Fibroblast of skin of scalp (primary cell): Measurements from ENCODE around the gene FRAS1.
"Not testable (repeated sequence)": the region's sequence is repeated elsewhere in the genome, so short reads cannot be mapped to it uniquely, and the experiment has no call there.

Source experiments
- DNase-seq: peaks from one replicate; pipeline ENCODE4 v3.0.0-alpha.2; 2013

FRAS1 gene

DNA sequence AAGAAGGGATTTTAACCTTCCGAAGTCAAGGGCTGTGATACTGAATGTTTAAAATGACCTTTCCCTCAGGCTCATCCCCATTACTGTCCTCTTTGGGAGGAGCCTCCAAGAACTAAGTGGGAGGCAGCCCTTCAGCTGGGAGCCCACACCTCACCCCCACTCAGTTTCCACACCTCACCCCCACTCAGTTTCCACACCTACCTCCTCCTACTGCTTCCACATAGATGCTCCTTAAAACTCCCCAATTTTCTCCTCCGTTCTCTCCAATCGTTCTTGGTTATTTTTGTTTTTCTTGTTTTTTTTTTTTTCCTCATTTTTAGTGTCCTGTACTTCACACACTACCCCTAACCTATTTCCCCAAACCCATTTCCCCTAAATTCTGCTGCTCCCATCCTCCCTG, 462.8 kb downstream of the FRAS1 start:
- no peak for DNase-seq

DNA sequence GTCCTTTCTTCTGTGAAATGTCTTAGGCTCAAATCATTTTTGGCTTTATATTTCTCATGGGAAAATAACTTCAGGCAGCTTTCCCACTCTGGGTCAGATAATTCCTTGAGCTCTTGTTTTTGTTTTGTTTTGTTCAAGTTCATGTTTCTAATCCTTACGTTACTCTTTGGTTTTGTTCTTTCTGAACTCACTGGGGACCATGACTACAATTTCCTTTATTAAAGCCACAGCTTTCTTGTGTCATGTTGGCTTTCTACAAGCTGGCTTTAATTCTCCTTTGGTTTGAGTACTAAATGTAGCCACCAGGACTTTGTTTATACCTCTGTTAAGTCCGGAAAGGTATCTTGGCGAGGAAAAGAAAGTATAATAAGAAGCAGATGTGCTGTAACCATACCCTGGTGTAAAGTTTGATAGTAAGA, 463.7 kb downstream of the FRAS1 start:
- DNase-seq: peak; percentile 48

DNA sequence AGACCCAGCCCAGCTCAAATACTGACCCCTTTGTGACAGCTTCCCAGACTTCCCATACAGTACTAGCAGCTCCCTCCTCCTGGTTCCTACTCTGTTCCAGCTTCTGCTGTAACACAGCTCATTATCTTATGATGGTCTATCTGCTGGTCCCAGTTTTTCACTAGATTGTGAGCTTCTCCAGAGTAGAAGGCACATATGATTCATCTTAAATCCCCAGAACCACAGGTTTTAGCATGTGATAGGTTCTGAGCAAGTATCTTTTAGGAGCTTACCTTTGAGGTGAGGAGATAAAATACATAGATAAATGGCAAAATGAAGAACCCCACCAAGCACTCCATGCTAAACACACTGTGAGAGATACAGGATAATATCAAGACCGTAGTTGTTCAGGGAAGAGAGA, 466.9 kb downstream of the FRAS1 start:
- no peak for DNase-seq

DNA sequence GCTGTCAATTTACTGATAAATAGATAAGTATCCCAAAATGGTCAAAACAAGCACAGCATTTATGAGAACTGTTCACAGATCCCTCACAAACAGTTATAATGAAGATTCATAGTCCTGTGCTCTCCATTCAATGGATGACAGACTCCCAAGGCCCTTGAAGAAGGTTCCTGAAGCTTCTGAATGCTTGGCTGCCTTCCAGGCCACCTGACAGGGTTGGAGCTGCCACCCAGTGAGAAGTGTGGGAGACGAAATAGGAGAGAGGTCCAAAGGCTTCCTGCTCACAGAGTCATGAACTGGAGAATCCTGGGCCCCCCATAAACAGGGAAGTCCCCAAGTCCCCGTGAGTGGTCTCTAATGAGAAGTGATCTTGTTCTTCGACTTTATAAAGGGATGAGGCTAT, 468.4 kb downstream of the FRAS1 start:
- DNase-seq: no peak

DNA sequence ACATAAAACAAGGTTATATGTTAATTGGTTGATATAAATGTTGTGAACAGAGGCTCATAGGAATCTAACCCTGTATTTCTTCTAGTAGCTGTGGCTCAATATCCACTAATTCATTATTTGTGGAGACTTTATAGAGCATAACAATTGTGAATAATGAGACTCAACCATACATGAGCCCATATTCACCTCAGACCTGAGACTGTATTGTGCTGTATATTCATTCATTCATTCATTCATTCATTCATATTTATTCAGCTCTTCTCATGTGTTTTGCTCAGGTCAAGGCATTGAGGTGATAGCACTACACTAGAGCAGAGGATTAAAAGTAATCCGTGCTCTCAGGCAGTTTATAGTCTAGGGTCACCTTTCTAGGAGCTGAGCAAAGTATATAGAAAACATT, 470.0 kb downstream of the FRAS1 start:
- no peak for DNase-seq

DNA sequence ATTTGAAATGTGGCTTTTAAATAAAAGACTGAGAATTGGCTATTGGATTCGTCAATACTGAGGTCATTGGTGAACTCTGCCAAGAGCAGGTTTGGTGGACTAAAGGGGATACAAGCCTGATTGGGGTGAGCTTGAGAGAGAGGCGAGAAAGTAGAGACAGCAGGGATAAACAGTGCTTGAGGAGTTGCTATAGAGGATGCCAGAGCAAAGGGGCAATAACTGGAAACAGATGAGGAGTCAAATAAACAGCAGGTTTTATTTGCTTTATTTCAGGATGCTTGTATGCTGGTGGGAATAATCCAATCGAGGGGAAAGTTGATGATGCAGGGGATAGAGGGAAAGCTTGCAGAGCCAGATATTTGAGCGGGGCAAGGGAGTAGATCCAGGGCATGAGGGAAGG, 470.4 kb downstream of the FRAS1 start:
- no peak for DNase-seq

DNA sequence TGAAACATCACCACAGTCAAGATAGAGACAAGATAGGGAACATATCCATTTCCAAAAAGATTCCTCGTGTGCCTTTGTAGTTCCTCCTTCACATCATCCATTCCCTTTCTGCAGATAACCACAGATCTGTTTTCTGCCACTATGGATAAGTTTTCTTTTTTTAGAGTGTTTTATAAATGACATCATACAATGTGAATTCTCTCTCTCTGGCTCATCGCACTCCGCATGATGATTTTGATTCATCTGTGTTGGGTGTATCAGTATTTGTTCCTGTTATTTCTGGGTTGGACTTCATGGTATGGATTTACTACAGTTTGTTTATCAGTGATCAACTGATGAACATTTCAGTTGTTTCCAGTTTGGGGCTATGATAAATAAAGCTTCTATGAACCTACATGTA, 471.2 kb downstream of the FRAS1 start:
- DNase-seq: peak; percentile 70

DNA sequence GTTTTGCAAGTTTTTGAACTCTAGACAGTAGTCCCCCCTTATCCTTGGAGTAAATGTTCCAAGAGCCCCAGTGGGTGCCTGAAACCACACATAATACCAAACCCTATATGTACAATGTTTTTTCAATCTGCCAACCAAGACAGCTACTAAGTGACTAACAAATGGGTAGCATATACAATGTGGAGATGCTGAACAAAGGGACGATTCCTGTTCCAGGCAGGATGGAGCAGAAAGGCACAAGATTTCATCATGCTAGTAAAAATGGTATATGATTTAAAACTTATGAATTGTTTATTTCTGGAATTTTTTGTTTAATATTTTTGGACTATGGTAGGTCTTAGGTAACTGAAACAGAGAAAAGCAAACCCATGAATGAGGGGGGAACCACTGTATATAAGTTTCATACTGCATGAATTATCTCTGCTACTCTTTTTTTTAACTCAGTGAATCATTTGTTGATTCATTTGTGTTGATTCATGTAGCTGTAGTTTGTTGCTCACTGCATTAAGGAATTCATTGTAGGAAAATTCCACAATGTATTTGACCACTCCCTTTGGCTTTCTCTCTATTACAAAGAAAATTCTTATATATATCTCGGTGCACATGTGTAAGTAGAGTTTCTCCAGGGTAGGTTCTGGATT, 472.6 kb downstream of the FRAS1 start:
- peak; percentile 60 for DNase-seq

DNA sequence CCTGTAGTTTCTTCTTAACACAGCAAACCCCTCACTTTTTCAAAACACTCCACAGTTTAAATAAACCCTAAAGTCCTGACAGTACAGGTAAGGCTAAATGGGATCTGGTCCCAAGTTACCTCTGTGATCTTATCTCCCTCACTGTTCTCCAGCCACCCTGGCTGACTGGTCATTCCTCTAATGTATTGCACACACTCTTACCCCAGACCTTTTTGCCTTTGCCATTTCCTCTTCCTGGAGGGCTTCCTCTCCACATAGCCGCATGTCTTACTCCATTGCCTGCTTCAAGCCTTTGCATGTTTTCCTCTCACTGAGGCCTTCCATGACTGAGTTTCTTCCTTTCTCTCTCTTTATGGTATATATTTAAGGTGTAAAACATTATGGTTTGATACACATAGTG, 474.9 kb downstream of the FRAS1 start:
- DNase-seq: no peak

DNA sequence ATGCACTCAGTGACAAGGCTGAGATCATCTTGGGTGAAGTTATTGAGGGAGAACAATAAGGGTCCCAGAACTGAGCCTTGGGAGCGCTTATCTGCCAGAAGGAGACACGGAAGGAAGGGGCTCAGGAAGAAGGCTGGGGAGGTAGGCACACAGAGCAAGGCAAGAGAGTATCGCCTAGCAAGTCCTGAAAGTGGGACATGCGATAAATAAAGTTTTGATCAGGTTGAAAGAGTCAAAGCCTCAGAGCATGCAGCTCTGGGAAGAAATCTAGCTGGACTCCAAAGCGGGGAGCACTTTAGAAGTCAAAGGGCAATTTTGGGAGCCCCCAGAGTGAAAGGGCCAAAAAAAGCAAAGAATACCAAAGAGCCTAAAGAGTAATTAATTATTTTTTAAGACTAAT, 476.7 kb downstream of the FRAS1 start:
- no peak for DNase-seq

DNA sequence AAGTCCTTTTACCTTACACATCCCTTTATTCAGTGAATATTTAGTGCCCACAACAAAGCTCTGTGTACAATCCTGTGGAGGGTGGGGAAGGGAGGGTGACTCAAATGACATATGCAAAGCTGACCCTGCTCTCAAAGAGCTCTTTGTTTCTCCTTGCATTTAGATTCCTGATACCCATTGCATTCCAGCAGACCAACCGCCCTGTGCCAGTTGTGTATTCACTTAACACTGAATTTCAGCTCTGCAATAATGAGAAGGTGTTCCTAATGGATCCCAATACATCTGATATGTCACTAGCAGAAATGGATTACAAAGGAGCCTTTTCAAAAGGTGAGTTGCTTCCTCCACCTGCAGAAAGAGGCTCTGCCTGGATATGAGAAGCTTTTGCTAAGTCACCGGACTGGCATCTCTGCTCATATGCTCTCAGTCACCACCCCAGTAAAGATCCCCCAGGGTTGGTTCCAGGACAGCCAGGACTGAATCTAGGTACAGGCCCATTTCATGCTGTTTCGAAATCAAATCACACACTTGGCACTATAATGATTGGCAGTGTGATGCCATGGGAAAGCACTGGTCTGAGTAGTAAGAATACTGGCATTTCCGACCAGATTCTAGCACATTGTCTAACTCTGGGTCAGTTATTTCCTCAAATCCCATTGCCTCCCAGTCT, 477.3 kb downstream of the FRAS1 start:
- no peak for DNase-seq

DNA sequence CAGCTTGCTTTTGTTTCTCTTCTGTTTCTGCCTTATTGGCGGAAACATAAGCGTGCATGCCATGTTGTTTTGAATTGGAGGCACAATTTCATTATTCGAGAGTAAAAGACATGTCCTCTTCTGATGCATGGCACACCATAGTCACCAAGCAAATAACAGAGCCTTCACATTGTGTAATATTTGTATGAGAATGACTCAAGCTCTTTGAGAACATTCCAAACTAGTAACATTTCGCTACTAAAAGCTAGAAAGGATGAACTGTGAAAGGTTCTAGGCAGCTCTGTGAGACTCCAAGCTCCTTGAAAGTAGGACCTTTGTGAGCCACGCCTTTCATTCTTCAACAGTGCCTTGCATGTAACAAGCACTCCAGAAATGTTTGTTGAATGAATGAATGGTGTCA, 485.2 kb downstream of the FRAS1 start:
- DNase-seq: peak; percentile 42

DNA sequence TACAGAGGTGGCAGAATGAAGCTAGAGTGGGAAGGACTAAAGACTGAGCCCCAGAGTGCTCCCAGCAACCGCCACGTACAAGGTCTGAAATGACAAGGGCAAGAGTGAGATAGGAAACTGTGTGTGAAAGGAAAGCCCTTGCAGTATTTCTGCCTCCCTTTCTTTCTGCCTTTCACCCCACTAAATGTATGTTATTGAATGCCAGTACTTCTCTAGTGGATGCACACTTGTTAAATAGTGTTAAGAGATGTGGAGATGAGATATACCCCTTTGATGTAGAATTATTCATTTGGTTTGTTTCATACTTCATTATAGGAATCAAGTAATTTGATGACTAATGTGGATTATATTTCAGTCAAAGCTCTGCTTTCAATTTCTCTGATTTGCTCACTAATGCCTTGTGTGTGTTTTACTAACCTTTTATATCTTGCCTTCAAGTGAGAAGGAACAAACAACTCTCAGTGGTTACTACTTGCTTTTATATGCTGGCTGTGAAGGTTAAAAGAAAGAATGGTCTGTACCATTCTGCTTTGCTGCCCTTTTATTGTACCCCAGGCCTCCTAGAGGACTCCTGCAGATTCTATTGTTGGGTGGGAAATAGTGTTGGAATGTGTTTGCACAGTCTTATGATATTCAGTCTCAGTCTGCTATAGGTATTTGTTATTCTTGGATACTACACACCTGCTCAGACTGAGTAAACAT, 486.5 kb downstream of the FRAS1 start:
- DNase-seq: no peak

DNA sequence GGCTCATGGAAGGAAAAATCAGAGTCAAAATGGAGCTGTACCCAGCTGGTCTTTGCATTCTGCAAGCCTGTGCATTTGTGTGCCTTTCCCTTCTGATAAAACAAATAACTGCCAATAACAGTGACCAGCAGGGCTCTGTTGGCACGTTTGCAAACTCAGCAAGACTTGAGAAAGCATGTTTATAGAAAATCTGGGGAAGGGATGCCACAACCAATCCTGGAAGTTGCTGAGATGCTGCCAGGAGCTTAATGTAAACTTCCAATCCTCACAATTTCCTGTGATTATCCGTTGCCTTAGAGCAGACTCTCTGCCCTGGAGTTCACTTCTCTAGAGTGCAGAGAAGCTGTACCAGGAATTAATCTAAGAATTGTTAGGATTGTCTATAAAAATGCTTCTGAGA, 487.6 kb downstream of the FRAS1 start:
- DNase-seq: no peak

DNA sequence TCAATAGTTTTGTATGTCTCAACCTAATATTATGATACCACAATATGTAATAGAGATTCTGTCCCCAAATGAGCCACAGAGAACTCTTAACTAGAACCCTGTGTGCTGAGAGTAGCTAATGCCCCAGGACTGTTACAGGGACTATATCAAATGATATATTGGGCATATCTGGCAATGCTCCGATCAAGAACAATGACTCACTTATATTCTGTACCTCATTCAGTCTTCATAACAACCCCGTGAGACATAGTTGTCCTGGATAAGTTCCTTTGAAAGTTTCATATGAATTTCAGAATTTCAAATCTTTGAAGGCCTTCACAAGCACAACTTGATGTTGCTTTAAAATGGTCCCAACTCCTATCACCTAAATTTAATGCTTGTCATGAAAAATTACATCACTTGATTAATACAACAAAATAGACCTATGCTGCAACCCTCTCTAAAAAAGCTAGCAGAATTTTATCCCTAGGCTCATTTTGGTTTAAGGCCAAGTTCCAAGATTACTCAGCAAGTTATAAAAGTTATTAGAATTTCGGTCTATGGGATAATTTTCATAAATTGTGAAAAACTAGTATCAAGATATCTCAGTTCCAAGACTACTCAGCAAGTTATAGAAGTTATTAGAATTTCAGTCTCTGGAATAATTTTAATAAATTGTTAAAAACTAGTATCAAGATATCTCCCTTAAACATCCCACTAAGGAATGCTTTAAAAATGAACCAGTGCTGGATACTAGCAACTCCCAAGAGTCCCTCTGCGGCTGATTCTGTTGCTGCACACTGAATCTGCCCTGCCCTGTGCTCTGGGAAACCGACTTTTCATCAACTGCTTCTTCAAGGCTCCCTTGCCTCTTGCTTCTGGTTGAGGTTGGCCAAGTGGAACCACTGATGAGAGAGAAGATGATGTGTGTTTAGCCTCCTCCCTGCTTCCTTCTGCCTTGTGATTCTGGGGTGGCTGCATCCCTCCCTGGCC, 488.4 kb downstream of the FRAS1 start:
- no peak for DNase-seq

DNA sequence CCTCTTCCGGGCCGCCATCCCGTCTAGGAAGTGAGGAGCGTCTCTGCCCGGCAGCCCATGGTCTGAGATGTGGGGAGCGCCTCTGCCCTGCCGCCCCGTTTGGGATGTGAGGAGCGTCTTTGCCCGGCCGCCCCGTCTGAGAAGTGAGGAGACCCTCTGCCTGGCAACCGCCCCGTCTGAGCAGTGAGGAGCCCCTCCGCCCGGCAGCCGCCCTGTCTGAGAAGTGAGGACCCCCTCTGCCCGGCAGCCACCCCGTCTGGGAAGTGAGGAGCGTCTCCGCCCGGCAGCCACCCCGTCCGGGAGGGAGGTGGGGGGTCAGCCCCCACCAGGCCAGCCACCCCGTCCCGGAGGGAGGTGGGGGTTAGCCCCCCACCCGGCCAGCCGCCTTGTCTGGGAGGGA, 490.8 kb downstream of the FRAS1 start:
- not testable (repeated sequence) for DNase-seq

DNA sequence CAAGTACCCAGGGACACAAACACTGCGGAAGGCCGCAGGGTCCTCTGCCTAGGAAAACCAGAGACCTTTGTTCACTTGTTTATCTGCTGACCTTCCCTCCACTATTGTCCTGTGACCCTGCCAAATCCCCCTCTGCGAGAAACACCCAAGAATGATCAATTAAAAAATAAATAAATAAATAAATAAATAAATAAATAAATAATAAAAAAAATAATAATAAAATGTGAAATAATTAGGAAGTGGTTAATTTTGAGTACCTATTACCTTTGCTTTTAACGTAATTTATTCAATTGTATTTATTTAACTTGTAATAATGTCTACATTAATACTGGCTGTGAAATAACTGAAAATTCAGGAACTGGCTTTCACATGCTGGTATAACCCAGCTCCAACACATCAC, 491.8 kb downstream of the FRAS1 start:
- DNase-seq: not testable (repeated sequence)

DNA sequence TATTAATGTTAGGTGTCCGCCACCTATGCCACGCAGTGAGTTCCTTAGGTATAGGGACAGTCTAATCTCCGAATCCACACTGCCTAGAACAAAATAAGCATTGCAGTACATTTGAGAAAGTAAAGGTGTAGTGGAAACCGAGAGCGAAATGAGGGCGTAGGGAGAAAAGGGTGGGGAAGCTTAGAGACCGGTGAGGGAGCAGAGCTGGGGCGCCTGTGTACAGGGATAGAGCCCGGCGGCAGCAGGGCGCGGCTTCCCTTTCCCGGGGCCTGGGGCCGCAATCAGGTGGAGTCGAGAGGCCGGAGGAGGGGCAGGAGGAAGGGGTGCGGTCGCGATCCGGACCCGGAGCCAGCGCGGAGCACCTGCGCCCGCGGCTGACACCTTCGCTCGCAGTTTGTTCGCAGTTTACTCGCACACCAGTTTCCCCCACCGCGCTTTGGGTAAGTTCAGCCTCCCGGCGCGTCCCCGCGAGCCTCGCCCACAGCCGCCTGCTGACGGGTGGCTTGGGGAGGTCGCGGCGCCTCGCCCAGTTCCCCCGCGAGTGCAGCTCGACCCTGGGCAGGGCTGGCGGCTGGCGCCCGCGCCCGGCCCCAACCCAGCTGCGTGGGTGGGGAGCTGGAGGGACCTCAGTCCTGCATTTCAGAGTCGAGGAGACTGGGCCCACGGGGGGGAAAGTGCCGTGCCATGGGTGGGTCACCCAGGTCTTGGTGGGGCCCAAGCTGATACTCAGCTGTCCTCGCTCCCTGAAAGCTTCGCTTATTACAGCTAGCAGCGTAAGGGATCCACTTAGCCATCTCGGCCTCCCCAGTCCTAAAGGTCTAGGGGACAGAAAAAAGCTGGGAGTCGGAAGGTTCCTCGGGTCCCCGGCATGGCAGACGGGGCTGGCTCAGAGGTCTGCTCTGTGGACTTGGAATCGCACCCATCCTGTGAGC, 494.6 kb downstream of the FRAS1 start, which contains the start of gene ANXA3:
Gene ANXA3, plus strand, starts transcription at position 351 of the 932 bp plus-strand sequence. CDS start 2,704 bp downstream, outside the sequence.
- DNase-seq: no peak

DNA sequence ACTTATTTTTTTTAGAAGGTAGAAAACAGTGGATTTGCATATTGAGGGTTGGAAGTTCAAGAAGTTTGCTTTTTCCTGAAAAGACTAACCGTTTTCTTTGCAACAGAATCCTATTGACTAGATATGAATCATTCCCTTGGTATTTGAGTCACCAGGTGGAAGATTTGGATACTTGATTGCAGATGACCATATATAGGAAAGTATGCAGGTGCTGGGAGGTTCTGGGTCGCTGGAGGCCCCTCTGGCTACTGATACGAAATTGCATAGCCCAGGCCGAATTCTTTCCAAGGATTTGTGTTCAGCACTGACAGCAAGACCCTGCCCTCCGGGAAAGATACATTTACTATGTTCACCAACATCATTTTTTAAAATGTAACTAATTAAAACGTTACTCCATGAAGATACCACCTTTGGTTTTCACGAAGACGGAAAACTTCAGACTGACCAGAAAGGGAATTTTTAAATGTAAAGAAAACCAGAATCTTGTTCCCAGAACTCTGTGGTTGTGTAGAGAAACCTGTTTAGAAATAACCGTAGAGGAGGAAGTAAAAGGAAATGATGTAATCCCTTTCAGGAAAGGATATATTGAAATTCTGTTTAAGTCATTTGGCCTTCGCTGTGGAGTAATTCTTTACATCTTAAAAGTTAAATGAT, 495.4 kb downstream of the FRAS1 start:
- DNase-seq: no peak

DNA sequence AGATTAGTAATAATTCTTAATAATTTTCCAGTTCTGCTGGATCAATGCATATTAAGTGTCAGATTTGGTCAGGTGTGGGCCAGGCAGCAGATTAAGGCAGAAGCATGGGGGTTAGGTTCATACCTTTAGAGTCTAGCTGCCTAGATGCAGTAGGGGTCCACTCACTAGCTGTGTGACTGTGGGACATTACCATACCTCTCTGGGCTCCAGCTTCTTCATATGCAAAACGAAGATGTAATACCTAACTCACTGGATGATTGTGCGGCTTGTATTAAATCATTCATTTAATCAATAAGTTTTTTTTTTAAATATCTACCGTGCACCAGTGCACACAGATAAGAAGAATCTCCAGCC, 495.9 kb downstream of the FRAS1 start:
- DNase-seq: no peak

DNA sequence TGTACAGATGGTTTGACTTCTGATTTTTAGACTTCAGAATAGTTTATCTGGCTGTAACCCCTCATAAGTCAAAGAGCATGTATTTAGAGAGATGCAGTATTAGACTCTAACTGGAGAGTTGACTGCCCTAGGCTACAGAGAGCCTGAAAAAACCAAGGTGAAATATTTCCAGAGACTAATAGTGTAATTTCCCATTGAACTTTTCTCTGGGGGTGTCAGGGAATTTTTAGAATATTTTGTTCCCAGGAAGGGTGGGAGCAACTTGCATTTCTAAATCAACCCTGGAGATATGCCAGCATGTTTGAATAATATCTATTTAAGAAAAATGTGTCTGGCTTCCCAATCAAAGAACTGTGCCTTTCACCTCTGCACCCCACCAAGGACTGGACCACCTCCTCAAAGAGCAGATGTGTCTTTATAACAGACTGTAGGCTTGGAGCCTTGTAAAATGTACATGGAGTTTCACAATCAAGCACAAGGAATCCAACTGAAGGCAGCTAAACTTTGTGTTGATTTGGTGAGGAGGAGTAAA, 496.5 kb downstream of the FRAS1 start:
- DNase-seq: no peak
